HG03060 (cell line): ENCODE measurements around the gene DHX8.

Experiments
- ATAC-seq: cut with Tn5 transposase; IDR thresholded peaks from one replicate; pipeline ENCODE4 v1.9.1; 2021; ENCODE audit warnings: low read depth, moderate number of reproducible peaks; ENCODE audit not compliant: unreplicated experiment

The DHX8 gene

DNA sequence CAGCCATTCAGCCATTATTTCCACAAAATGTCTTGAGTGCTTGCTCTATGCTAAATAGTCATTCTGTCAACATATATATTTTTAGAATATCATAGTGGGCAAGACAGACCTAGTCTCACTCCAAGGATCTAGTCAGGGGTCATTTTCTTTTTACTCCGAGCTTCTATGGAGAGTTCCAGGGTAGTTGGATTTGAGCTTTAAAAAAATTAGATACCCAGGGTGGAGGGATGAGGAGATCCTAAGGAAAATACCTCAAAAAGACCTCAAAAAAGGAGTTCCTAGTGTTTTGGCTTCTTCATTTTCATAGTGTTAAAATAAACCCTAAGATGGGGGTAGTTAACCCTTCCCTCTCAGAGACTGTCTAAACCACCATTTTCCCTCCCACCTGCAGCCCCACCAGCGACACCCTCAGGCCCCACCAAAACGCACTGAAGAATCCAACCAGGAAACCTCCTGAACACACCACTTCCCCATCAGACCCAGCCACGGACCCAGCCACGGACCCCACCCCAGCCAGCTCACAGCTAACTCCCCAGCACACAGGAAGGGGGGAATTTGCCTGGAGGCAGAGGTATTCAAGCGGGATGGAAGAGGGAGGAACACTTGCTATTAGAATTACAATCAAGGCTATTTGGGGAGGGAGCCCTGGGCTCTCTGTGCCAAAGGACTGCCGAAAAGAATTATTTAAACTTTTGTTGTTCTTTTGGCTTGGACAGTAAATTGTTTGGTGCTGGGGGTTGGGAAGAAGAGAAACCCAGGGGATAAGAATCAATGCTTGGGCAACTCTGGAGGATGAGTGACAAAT is 60.2 kb downstream of the DHX8 start:
- no peak for ATAC-seq

DNA sequence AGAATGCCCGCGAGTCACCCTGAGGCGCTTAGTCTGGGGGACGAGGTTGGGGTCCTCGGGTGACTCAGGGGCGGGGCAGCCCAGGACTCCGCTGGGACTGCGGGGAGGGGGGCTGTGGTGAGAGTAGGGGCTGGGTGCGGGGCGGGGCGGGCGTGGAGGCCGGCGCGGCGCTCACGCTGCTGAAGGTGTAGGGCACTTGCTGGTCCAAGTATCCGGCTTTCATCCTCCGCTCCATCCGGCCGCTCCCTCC is 61.5 kb downstream of the DHX8 start:
- ATAC-seq: no peak

DNA sequence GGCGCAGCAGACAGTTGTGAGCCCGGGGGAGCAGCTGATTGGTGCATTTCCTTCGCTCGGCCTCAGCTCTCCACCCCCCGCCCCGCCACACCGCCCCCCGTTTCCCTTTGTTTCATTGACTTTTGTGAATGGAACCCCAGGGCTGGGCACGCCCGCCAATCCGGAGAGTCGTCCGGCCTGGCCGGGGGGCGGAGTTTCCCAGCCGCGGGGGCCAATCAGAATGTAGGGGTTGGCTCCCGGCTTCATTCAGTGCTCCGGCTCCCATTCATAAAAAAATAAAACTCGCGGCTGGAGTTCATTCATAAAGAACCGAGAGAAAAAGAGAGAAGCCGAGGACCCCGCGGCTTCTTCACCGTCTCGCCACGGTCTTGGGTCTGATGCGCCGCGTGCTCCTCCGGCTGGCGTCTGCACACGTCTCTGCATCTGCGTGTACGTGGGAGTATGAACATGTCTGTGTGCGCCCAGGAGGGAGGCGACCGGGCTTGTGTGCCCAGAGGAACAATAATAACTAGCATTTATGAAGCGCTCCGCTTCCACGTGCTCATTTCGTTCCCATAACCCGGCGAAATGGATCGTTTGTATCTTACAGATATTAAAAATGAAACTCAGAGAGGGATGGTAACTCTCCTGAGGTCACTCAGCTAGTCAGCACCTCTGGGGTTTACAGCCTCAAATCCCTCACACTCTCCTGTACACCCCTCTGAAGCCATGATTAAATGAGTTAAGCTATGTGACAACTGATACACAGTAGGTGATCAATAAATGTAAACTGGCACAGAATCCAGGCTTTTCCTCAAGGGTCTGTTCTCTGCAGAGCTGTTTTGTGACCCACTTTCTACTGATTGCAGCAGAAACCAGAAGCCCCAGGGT is 62.8 kb downstream of the DHX8 start, which contains the start of gene ETV4:
ETV4 (minus strand) TSS at position 22 of the 870 bp plus-strand sequence. CDS start 723 bp downstream, outside the sequence.
- no peak for ATAC-seq

DNA sequence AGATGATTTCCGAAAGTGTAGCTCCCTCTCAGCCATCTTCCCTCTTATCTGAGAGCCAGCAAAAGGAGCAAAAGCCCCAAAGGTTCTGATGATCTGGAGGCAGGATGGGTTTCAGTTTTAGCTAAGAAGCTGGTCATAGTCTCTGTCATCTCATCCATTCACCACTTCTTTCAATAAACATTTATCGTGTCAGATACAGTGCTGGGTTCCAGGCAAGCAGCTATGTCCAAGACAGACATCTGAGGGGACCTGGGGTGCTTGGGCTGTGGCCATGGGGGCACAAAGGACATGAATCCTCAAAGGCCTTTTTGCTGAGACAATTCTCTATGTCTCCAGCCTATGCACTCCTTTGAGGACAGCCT is 63.4 kb downstream of the DHX8 start:
- ATAC-seq: no peak

DNA sequence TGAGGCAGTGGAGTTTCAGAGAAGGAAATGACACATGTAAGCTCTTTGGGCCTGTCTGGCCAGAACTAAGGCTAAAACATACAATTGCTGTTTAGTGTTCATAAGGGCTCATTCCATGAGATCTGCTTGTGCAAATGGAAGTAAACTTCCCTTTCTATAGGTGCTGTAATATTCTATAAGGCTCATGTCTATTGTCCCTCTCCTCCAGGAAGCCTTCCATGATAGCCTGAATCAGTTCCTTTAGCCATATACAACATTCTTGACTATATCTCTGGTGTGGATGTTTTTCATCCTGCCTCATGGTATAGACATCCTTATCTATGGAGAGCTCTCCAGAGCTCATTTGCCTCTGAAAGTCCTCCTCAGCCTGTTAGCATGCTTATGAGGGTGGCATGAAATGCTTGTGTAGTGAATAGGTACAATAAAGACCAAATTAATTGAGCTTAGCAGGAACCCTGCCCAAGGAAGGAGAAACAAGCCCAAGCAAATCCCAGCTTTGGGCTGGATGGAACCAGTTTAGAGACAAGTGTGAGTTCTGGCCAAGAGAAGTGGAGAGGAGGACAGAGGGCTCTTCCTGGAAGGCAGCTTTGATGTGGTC is 64.0 kb downstream of the DHX8 start:
- no peak for ATAC-seq

DNA sequence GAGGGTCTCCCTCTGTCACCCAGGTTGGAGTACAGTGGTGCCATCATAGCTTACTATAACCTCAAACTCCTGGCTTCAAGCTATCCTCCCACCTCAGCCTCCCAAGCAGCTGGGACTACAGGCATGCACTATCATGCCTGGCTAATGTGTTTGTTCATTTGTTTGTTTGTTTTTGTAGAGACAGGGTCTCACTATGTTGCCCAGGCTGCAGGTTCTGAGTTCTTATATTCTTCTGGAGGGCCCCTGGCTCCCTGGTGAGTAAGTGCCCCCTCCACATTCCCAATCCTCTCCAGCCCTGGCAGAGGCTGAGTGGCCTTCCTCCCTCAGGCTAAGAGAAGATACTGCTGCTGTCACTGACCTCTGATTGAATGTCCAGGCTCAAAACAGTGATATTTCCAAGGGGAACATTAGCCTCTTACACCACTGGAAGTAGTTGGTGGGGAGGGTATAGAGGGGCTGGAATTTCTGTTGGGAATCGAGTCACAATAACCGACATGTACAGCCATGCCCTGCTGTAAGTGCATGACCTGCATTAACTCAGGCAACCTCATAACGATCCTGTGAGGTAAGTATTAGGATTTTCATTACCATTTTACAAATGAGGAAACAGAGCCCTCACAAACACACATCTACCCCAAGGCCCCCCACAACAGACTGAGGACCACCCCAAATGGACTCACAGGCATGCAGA is 65.1 kb downstream of the DHX8 start:
- ATAC-seq: no peak

DNA sequence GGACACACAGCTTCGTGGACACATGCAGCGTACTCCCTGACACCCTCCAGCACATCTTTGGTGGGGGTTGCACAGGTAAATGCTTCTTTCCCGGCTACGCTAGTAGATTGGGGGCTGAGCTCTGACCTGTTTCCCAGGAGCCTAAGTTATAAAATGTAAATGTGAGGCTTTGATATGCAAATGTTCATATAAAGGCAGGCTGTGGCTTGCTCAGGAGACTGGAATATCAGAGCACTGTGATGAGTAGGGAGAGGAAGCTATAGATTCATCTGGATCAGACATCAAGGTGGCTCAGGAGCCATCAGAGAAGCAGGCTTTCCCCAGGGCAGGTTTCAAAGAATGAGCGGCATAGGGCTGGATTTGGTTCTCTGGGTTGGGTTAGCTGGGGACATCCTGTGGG is 65.7 kb downstream of the DHX8 start:
- ATAC-seq: no peak

DNA sequence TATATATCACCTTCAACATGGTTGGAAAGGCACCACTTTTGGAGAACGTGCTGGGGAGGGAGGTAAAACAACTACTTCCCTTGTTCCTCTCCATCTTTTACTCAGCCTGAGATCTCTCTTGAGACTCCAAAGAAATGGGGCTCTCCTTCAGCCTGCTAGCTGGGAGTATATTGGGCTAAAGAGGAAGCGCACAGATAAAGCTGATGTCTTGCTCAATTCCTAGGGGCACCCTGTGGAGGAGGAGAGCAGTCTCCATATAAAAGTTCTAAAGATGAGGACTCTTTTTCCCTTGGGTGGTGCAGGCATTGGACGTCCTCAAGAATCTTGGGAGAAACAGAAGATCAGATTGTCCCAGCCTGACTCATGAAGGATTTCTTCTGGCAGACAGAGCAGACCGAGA is 67.0 kb downstream of the DHX8 start:
- ATAC-seq: no peak

DNA sequence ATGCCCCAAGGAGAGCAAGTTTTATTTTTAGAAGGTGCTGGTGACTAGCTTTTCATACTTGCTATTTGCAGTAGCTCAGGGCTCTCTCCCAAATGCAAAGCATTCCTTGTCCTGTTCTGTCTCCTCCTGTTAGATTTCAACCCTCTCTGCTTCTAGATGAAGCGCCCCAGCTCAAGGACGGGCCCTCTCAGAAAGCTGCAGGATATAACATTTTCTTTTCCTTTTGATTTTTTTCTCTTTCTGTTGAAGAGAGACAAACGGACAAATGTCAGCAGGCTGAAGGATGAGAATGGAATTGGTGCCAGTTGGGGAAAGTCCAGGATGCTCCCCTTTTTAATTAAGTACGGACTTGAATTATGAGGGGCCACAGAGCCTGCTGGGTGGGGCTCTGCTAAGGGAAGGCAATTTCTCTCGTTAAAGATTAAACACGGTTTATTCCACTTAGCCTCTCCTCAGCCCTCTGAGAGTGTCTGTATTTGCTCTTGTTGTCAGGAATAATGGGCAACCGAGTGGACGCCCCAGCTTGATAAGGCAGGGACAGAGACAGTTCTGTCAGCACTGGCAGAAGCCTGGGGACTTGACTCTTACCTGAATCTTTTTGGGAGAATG is 68.6 kb downstream of the DHX8 start:
- ATAC-seq: no peak

DNA sequence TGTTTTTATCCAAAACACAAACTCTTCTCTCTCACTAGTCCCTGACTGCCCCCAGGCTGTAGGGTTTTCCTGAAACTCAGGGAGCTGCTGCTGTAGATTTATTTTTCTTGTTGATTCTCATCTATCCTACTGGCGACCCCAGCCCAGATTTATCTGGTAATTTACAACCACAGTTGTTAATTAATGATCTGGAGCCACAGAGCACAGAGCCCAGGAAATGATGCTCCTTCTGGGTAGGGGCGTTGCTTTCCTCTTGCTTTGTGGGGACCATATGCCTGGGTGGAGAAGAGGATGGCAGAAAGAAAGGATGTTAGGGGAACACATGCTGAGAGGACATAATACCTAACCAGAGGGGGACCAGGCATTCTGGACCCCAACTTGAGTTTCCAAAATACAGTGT is 69.8 kb downstream of the DHX8 start:
- ATAC-seq: no peak

DNA sequence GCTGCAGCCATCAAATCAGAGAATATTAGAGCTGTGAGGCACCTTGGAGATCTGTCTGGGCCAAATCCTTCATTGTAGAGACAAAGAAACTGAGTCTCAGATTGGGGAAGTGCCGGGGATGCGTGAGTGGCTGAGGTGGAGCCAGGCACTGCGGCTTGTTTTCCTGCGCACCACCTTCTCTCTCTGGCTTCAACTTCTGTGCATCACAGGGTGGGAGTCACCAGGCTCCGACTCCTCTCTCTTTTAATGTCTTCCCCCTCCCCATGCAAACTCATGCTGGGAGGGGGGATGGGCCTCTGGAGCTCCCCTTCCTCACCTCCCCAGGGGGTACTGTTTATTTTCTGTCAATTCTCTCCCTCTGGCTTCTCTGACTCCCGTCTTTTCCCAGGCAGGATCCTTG is 71.1 kb downstream of the DHX8 start:
- ATAC-seq: no peak

DNA sequence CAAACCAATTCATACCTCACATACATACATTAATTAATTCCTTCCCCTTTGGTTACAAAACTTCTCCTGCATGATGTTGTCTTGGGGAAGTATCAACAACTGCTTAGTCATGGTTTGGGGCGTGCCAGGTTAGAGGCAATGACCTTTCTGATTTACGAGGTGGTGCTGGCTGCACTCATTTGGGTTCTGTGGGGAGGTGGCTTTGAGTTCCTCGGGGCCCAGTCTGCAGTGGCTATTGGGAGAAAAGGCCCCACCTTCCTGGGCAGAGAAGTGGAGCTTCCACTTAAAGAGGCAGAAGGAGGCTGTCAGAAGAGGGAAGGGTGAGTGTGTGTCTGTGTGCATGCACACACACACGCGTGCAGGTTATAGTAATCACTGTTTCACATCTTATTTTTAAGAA is 72.5 kb downstream of the DHX8 start:
- ATAC-seq: no peak

DNA sequence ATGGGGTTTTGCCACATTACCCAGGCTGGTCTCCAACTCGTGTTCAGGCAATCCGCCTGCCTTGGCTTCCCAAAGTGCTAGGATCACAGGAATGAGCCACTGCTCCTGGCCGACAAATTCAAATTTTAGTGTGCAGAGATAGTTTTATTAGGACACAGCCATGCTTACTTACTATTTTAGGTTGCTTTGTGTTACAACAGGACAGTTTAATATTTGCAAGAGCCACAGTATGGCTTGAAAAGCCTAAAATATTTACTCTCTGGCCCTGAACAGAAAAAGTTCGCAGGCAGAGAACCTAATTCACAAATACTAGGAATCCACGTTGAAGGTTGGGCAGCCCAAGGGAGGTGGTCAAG is 75.0 kb downstream of the DHX8 start:
- ATAC-seq: no peak

DNA sequence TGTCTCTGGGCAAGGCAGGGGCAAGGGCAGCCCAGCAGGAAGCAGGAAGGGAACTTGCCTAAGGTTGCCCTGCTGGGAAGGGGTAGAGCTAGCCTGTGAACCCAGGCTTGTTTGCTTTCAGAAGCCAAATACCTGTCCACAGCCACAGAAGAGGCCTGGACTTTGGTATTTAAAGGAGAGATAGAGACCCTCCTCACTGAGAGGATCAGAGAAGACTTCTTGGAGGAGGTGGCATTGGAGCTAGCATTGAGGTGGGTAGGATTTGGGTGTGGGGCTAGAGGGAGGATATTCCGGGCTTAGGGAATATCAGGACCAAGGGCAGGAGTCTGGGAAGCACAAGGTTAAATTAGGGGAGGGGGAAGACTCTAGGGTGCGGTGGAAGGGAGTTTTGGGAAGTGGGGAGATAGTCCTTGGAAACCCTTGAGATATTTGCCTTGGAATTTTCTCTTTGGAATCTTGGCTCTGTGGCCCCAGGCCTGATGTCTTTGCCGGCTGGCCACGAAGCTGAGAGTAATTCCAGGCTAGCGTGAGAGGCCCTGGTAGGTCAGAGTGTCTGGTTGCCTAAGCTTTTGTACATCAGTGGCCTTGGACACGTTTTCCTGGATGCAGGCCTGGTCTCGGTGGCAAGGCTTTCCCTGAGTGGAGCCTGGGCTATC is 75.5 kb downstream of the DHX8 start:
- ATAC-seq: no peak

DNA sequence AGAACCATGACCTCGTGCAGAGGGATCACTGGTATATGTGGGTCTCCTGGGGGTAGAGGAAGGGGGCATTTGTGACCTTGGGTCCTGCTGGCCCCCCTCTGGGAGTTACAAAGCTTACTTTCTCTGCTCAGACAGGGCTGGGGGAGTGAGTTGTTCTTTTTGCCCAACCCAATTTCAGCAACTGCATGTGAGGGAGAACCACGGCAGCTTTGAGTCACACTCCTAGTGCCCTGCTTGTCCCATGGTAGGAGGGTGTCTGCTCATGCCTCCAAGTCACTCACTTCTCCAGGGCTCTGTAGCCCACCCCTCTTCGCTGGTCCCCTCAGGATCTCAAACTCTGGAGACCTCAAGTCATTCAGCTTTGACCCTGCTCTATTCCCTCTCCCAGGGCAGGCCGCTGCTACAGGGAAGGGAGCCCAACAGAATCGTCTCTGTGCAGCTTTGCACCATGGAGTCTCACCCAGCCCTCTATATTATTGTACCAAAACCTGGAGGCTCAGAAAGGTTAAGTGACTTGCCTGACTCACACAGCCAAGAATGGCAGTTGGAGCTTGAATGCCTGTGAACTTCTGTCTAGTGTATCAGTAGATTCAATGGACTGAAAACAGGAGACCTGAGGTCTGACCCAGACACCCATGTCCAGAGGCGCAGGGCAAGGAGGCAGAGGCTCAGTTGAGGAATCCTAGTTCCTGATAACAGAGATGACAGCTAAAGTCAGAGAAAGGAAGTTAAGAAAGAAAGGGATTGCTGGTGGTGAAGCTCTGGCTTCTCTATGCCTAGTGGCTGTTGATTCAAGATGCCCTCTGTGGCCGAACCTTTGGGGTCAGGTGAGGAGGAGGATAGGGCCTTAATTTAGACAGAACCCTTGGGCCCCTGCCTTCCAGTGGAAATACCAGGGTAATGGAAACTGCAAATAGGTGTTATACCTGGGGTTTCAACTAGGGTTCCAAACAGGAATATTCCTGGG is 77.0 kb downstream of the DHX8 start:
- ATAC-seq: no peak

DNA sequence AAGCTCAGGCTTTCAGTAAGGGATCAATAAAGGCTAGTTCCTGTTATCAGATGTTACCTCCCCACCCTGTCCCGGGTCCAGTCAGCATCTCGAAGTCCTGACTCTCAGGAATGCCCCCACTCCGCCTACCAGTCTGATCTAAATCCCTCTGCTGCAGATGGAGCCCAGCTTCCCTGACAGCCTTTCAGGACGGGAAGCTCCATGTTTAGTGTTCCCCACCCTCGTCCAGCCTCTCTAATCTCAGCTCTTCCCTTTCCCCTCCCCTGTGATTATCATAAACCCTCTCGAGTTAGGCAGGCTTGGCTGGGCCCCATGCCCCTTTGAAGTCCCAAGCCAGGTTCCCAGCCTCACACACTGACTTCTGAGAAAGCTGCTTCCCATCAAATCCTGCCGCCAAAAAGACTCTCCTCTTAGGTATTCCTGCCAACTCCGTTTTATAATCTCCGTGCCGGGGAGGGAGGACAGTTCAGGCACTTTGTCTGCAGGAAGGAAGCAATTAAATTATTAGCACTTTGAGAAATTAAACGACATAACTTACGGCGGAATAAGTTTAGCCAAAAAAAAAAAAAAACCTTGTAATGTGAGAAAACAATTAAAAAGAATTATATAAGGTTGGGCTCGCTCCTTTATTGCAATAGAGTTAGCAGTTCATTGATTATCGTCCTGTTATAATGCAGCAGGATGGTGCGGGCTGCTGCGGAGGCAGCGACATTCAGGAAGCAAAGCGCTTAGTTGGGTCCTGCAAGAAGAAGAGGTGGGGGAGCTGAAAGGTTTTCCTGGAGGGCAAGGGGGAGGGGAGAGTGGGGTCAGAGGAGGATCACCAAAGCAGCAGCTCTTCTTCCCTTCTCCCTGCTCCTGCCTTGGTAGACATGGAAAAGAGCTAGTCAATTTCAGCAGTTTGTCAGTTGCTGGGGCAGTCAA is 79.2 kb downstream of the DHX8 start:
- ATAC-seq: no peak

DNA sequence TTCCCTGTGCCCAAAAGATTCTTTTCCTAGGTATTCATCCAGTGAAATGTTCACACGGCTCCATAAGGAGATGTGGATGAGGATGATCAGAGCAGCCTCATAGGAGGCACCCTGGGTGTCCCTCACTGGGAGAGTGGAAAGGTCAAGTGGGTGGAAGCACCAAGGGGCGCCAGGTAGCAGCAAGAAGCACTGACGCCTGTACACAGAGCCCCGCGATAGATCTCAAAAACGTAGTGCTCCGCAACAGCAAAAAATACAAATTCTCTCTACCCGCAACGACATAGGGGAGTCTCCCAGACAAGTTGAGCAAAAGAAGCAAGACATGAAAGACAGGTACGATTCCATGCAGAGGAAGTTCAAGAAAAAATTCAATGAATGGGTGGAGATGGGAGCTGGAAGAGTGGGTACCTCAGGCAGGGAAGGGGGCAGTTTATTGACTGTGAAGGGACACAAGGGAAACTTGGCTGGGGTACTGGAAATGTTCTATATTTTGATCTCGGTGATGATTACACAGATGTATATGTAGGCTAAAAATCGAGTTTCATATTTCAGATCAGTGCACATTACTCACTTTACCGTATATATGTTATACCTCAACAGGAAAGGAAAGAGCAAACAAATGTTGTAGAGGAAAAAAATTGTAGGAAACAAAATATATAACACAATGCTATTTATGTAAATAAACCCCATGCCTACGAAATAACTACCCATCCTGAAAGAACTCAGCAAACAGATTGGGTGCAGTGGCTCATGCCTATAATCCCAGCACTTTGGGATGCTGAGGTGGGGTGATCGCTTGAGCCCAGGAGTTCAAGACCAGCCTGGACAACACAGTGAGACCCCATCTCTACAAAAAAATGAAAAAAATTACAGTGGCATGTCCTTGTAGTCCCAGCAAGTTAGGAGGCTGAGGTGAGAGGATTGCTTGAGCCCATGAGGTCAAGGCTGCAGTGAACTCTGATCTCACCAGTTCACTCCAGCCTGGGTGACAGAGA is 80.1 kb downstream of the DHX8 start:
- no peak for ATAC-seq
